HG03521 (cell line): ENCODE results near the gene INPP1.

ENCODE experiments used
- ATAC-seq: cut with Tn5 transposase; IDR thresholded peaks from one replicate; pipeline ENCODE4 v1.9.1; 2021; ENCODE audit warnings: mild to moderate bottlenecking, moderate library complexity; ENCODE audit not compliant: unreplicated experiment

INPP1 gene

GRCh38 chr2:190360965-190361364, 17.6 kb downstream of the INPP1 start:
- ATAC-seq, result no peak

DNA sequence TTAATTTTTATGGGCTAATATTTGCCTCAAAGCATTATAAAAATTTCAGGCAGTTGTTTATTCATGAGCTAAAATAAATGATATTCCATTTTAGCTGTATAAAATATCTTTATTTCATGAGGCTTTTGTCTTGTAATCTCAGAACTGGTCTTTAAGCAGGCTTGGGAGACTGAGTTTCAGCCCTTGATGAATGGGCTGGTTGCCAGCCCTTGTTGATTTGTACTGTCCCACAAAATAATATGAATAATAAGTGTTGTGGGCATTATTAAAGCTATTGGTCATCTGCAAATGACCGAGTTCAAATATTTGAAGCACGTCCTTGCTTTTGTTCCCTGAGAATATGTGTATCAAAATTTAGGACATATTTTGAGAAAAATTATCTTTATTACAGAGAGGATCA, 18.2 kb downstream of the INPP1 start:
- ATAC-seq, result no peak

GRCh38 chr2:190362894-190363293, 19.5 kb downstream of the INPP1 start:
- ATAC-seq, result no peak

- no peak for ATAC-seq
Measured at GRCh38 chr2:190365499-190366204, 22.3 kb downstream of the INPP1 start.

DNA sequence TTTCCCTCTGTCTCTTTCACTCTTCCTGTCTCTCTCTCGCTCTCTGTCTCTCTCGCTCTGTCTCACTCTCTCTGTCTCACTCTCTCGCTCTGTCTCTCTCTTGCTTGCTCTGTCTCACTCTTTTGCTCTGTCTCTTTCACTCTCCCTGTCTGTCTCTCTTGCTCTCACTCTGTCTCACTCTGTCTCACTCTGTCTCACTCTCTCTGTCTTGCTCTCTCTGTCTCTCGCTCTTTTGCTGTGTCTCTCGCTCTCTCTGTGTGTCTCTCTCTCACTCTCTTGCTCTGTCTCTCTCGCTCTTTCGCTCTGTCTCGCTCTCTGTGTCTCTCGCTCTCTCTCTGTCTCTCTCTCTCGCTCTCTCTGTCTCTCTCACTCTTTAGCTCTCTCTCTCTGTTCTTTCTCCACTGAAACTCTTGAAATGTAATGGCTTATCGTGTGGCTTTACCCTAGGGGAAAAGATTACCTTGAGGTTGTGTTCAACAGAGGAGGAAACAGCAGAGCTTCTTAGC, 22.9 kb downstream of the INPP1 start:
- no peak for ATAC-seq

DNA sequence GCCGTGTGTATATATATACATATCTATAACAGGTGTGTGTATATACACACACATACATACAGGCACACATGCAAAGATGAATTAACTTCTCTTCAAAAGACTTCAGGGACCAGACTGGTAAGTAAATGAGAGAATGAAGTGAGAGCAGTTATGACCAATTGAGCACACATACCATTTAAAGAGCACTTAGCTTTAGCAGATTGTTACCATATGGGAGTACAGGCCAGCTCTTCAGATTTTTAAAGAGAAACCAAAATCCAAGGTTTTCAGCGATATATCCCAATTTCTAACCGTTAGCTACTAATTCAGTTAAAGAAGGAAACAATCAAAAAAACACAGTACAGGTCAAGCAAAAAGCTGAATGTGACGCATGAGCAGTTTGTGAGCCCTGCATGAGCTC, 23.7 kb downstream of the INPP1 start:
- ATAC-seq, result no peak

DNA sequence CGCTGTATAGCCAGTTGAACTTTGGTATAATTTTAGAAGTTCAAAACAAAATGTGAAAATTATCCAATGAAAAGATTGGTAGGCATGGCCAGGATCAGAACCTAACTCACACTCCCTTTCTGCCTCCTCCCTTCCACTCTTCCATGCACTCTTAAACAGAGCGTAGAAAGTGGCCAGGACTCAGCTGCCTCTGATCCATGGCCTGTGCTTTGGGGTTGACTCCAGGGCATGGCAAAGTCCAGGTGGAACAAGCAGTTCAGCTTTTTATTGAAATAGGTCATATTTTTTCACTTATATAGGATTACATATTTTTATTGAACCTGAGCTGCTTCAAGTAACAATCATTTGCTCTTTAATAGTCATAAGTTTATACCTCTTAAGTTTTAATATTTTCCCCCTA, 26.2 kb downstream of the INPP1 start:
- ATAC-seq, result no peak

DNA sequence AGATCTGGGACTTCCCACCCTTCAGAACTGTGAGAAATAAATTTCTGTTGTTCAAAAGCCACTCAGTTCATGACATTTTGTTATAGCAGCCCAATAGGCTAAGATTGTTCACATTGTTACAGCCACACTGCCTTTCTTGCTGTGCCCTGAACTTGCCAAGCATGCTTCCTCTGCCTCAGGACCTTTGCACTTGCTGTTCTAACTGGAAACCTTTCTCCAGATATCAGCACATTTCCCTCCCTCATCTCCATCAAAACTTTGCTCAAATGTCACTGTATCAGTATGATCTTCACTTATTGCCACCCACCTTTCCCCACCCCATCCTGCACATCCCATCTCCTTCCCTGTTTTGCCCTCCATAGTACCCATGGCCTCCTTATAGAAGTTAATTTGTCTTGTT, 32.7 kb downstream of the INPP1 start:
- ATAC-seq, result no peak

DNA sequence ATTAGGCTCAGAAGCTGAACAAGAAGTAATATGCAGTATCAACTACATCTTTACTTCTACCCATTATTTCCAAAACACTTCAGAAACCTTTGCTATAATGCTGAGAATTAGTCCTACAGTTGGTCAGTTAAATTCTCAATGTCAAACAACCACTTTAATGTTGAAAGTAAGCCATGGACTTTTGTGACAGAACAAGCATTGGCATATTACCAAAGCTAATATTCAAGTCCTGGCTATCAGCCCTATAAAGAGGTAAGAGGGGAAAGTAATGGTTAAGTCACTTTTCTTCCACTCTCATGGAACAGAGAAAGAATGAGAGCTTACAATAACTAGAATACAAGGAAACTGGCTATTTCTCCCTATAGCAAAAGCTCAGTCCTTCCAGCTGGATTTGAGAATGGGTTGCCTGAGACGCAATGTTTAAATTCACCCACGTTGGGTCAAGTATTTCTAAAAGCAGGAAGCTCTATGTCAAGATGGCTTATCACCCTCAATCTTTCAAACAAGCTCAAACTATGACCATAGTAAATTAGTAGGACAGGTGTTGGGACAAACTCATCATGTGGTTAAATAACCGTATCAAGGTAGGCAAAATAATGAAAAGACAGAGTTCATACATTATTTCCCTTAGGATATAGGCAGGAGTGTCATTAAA, 33.3 kb downstream of the INPP1 start:
- no peak for ATAC-seq

DNA sequence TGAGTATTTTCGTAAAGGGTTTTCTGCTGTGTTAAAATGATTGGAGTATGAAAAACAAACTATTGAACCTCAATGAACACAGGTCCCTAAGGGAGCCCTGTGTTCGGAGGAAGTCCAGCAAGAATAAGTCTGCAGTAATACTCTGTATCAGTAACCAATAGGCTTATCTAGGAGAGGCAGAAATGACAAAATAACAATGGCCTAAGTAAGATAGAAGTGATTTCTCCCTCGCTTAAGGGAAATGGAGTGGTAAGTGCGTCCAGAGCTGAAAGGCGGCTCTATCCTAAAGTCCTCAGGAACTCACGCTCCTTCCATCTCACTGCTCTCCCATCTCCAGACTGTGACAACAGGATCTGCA, 35.5 kb downstream of the INPP1 start:
- ATAC-seq, result no peak

- no peak for ATAC-seq
Measured at GRCh38 chr2:190379249-190379964, 36.0 kb downstream of the INPP1 start.

DNA sequence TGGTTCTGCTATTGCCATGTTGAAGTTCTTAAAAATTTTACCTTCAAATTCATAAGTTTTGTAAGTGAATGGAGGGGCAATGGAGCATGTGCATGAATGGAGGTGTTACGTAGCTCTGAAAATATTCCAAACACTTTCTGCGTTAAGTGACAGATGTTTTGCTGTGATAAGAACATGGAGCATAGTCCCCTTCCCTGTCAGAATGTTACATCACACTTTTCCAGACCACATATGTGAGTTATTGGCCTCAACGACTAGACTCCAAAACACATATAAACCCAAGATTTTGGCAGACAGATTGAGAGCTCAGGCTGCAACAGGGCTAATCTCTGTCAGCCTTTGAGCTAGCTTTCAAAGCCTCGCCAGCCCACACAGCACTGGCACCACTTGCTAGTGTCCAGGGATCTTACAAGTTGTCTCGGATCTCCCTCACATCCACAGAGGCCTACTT, 37.6 kb downstream of the INPP1 start:
- no peak for ATAC-seq

GRCh38 chr2:190382851-190383250, 39.5 kb downstream of the INPP1 start:
- ATAC-seq, result peak; percentile 84

DNA sequence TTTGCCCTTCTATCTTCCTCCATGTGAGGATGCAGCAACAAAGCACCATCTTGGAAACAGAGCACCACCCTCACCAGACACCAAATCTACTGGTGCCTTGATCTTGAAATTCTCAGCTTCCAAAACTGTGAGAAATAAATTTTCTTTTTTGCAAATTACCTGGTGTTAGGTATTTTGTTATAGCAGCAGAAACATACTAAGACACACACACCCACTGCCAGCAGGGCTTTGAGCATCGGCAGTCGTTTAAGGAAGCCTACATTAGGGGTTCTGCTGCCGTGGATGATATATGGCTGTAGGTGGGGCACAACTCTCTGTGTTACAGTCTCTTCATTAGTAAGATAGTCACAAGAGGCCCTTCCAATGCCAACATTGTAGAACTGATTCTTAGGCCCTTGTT, 44.0 kb downstream of the INPP1 start:
- ATAC-seq, result no peak

- no peak for ATAC-seq
Measured at GRCh38 chr2:190396271-190396670, 52.9 kb downstream of the INPP1 start.

DNA sequence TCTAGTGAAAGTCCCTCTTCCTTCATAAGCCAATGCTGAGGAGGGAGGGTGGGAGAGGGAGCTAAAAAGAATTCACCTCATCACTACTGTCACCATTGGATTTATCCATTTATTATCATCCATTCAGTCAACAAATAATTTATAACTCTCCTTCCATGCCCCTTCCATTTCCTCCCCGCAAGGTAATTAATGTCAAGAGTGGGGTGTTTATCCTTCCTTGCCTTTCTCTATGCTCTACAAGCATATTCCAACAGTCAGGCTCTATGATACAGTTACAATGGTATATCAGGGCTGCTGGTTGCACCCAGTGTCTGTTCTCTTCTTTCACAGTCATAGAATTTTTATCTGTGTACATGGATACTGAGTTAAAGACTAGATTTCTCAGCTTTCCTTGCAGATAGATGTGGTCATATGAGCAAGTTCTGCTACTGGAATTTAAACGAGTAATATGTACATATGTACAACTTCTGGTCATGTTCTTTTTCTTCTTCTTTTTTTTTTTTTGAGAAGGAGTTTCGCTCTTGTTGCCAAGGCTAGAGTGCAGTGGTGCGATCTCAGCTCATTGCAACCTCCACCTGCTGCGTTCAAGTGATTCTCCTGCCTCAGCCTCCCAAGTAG, 59.7 kb downstream of the INPP1 start:
- ATAC-seq, result no peak

- ATAC-seq, result no peak
Measured at GRCh38 chr2:190404487-190404886, 61.1 kb downstream of the INPP1 start.

DNA sequence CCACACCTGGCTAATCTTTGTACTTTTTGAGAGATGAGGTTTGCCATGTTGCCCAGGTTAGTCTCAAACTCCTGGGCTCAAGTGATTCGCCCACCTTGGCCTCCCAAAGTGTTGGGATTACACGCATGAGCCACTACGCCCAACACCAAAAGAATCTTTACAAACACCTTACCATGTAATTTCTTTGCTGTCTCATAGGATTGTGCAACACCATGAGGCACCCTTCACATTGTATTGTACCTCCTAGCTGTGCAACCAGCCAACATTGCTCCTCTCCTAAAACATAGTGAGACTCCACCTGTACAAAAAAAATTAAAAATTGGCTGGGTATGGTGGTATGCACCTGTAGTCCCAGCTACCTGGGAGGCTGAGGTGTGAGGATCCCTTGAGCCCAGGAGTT, 61.7 kb downstream of the INPP1 start:
- ATAC-seq, result no peak

DNA sequence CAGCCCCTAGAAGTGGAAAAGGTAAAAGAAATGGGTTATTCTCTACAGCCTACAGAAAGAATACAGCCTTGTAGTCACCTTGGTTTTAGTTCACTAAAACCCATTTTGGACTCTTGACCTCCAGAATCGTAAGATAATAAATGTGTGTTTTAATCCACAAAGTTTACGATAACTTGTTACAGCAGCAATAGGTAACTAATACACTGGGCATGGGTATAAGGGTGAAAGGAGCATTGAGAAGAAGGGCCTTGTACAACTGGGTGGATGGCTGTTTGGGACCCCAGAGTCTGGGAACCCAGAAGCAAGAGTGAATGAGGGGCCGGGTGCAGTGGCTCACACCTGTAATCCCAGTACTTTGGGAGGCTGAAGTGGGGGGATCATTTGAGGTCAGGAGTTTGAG, 62.6 kb downstream of the INPP1 start:
- ATAC-seq, result no peak

GRCh38 chr2:190406805-190407204, 63.4 kb downstream of the INPP1 start:
- ATAC-seq, result no peak

- no peak for ATAC-seq
Measured at GRCh38 chr2:190407246-190407661, 63.9 kb downstream of the INPP1 start.
